CD14-positive monocyte (primary cell): ENCODE data around the gene SPDYE3. TPM values are rescaled to one million over a fixed set of nuclear protein-coding genes. Genes with fewer than 3 reads are reported as not detected.

Source experiments
- DNase-seq, 3 donors: peaks; one replicate each; pipeline ENCODE4 v3.0.0-alpha.2; 2011 to 2022
- H2AFZ ChIP-seq: 2 replicates; pipeline ENCODE4 v1.6.0; 2012; ENCODE audit warnings: mild to moderate bottlenecking, low read depth, low read length, inconsistent platforms; ENCODE audit not compliant: insufficient read depth, poor library complexity, severe bottlenecking
- H3K27ac ChIP-seq, 2 donors: 1 replicate in 1 of 2; 2 replicates in 1 of 2; pipeline ENCODE4 v1.5.1; 2012 to 2013; ENCODE audit warnings: low read length in 2 of 2, control low read depth in 1 of 2, inconsistent platforms in 1 of 2, low read depth in 1 of 2, mild to moderate bottlenecking in 1 of 2
- H3K27me3 ChIP-seq, 2 donors: one replicate each; pipeline versions ENCODE4 v1.6.0 to v1.6.1; 2011 to 2013; ENCODE audit warnings: low read length in 2 of 2; ENCODE audit not compliant: control insufficient read depth in 2 of 2, insufficient read depth in 2 of 2
- H3K36me3 ChIP-seq, 2 donors: replicated peaks in 1 of 2; 1 replicate in 1 of 2; 2 replicates in 1 of 2; pipeline versions ENCODE4 v1.5.1 to v1.6.1; 2012 to 2013; ENCODE audit warnings: low read length in 2 of 2, control low read depth in 1 of 2, inconsistent platforms in 1 of 2, mild to moderate bottlenecking in 1 of 2; ENCODE audit not compliant: insufficient read depth in 2 of 2, control insufficient read depth in 1 of 2
- H3K4me1 ChIP-seq, 2 donors: 1 replicate in 1 of 2; 2 replicates in 1 of 2; pipeline versions ENCODE4 v1.5.1 to v1.6.1; 2012 to 2013; ENCODE audit warnings: low read length in 2 of 2, control low read depth in 1 of 2, inconsistent platforms in 1 of 2, mild to moderate bottlenecking in 1 of 2, moderate library complexity in 1 of 2; ENCODE audit not compliant: insufficient read depth in 2 of 2, control insufficient read depth in 1 of 2
- H3K4me2 ChIP-seq: replicated peaks from 2 replicates; pipeline ENCODE3; 2012; ENCODE audit warnings: low read length, moderate library complexity, mild to moderate bottlenecking; ENCODE audit not compliant: poor library complexity, severe bottlenecking; ENCODE audit errors: extremely low read depth
- H3K4me3 ChIP-seq, 3 experiments: fragments of 200-600 bp in 1 of 3; sonication (generic) in 1 of 3; replicated peaks in 1 of 3; 1 replicate in 2 of 3; 2 replicates in 1 of 3; pipeline ENCODE4 v1.5.1; 2011 to 2013; ENCODE audit warnings: low read length in 3 of 3, mild to moderate bottlenecking in 3 of 3, control low read depth in 2 of 3, low read depth in 2 of 3, inconsistent platforms in 1 of 3, moderate library complexity in 1 of 3
- H3K79me2 ChIP-seq: 2 replicates; pipeline ENCODE4 v1.6.0; 2012; ENCODE audit warnings: mild to moderate bottlenecking, control low read depth, inconsistent platforms, low read length, moderate library complexity; ENCODE audit not compliant: insufficient read depth
- H3K9ac ChIP-seq: 2 replicates; pipeline ENCODE4 v1.6.0; 2017; ENCODE audit warnings: low read length, mild to moderate bottlenecking; ENCODE audit not compliant: insufficient read depth, poor library complexity, severe bottlenecking
- H3K9me3 ChIP-seq, 2 donors: replicated peaks in 1 of 2; 1 replicate in 1 of 2; 2 replicates in 1 of 2; pipeline versions ENCODE4 v1.5.1 to v1.6.1; 2012 to 2013; ENCODE audit warnings: low read length in 2 of 2, control low read depth in 1 of 2; ENCODE audit not compliant: control insufficient read depth in 1 of 2, insufficient read depth in 1 of 2
- H4K20me1 ChIP-seq: 2 replicates; pipeline ENCODE4 v1.6.0; 2012; ENCODE audit warnings: mild to moderate bottlenecking, low read length, control low read depth, moderate library complexity; ENCODE audit not compliant: insufficient read depth
- H3K27ac Mint-ChIP-seq, 7 donors: one replicate each; pipeline ENCODE4 v1.8.0; 2020; ENCODE audit warnings: mild to moderate bottlenecking in 7 of 7, mixed read lengths in 7 of 7, moderate library complexity in 6 of 7, inconsistent platforms in 2 of 7
- H3K27me3 Mint-ChIP-seq, 3 donors: one replicate each; pipeline ENCODE4 v1.8.0; 2021 to 2022; ENCODE audit warnings: low read depth in 3 of 3, mild to moderate bottlenecking in 3 of 3, mixed read lengths in 3 of 3, moderate library complexity in 3 of 3, inconsistent platforms in 1 of 3
- H3K36me3 Mint-ChIP-seq, 2 donors: one replicate each; pipeline ENCODE4 v1.8.0; 2020; ENCODE audit warnings: mixed read lengths in 2 of 2, inconsistent platforms in 1 of 2, mild to moderate bottlenecking in 1 of 2
- H3K4me1 Mint-ChIP-seq: one replicate; pipeline ENCODE4 v1.8.0; 2020; ENCODE audit warnings: mild to moderate bottlenecking, mixed read lengths
- H3K4me3 Mint-ChIP-seq, 2 donors: one replicate each; pipeline ENCODE4 v1.8.0; 2020; ENCODE audit warnings: mild to moderate bottlenecking in 2 of 2, mixed read lengths in 2 of 2, moderate library complexity in 1 of 2
- H3K9me3 Mint-ChIP-seq, 7 donors: one replicate each; pipeline ENCODE4 v1.8.0; 2020 to 2022; ENCODE audit warnings: mixed read lengths in 7 of 7, mild to moderate bottlenecking in 6 of 7, moderate library complexity in 6 of 7, inconsistent platforms in 2 of 7
- CTCF ChIP-seq: fragments of 200-600 bp; IDR thresholded peaks from one replicate; pipeline ENCODE4 v1.8.0; 2022; ENCODE audit warnings: antibody characterized with exemption, mild to moderate bottlenecking
- WGBS: methylation state at CpG from one replicate; pipeline ENCODE4 v1.1.5; 2013; ENCODE audit warnings: missing lambda C conversion rate; ENCODE audit not compliant: insufficient coverage; 5-methylcytosine and 5-hydroxymethylcytosine counted together
- intact Hi-C, 2 donors: fragments of 100-400 bp; cut with micrococcal nuclease; formaldehyde crosslinking; loops; one replicate each; pipeline versions ENCODE4 v1.15.0 to v1.15.1; 2023
- polyA plus RNA-seq, 3 donors: library from polyadenylated mRNA; depleted of rRNA in 1 of 3; unstranded in 2 of 3; stranded (reverse) in 1 of 3; fragments of 300-500 nt in 2 of 3; fragments of >200 nt in 1 of 3; fragmentation: Illumina TruSeq in 2 of 3; gene quantifications; 1 replicate in 2 of 3; 2 replicates in 1 of 3; pipeline ENCODE4 v1.2.3, GENCODE V29; 2012 to 2021

Gene SPDYE3
- polyA plus RNA-seq, 3 donors = 0.58 to 1.2 TPM; not detected in 1

- TF ChIP-seq CTCF = no peak
- Mint-ChIP-seq H3K27ac (peak overlapping the region in 5 of 7 donors; percentile 37 to 70 (median 63)), H3K36me3 (peaks cover 54 to 90% of the 10 kb centered on the region in 2 donors), H3K4me1 (peaks cover 7% of the 10 kb centered on the region), H3K4me3 (peak overlapping the region in 1 of 2 donors; percentile 24), H3K9me3 (no peaks in the 10 kb centered on the region), H3K27me3 (peaks cover 0 to 2% (median 1%) of the 10 kb centered on the region in 3 donors)
- Histone ChIP-seq H3K4me3 (no peak overlapping the region), H3K9me3 (no peaks in the 10 kb centered on the region), H3K27ac (no peak overlapping the region), H4K20me1 (no peaks in the 10 kb centered on the region), H3K36me3 (peaks cover 81 to 97% of the 10 kb centered on the region in 2 donors), H3K4me1 (peaks cover 6 to 9% of the 10 kb centered on the region in 2 donors), H2AFZ (no peak overlapping the region), H3K27me3 (no peaks in the 10 kb centered on the region), H3K79me2 (peaks cover under 1% of the 10 kb centered on the region), H3K9ac (no peak overlapping the region), H3K4me2 (no peak overlapping the region)
- WGBS = over 99% methylated on average over 12 of the region's 16 CpGs
- no peak for DNase-seq
- intact Hi-C loops = loop anchor here in 1 of 2 donors (10.0 kb wide), 1 partner anchor 208 kb away; the partner anchor contains the start of gene LAMTOR4
Measured at GRCh38 chr7:100352984-100353684, 45.6 kb downstream of the SPDYE3 start.

GRCh38 chr7:100353685-100354330 lies 46.3 kb downstream of the SPDYE3 start:
- H3K36me3 ChIP-seq = peaks cover 83 to 98% of the 10 kb centered on the region in 2 donors
- Mint-ChIP-seq H3K9me3 (no peaks in the 10 kb centered on the region), H3K4me1 (peaks cover 11% of the 10 kb centered on the region), H3K27ac (peak overlapping the region in 4 of 7 donors; percentile 37 to 68 (median 57)), H3K36me3 (peaks cover 57 to 88% of the 10 kb centered on the region in 2 donors), H3K27me3 (peaks cover 0 to 2% (median 1%) of the 10 kb centered on the region in 3 donors), H3K4me3 (peak overlapping the region in 1 of 2 donors; percentile 24)
- peaks cover 2% of the 10 kb centered on the region for H3K79me2 ChIP-seq
- TF ChIP-seq CTCF = no peak
- DNase-seq = no peak
- H3K27me3 ChIP-seq = no peaks in the 10 kb centered on the region
- no peaks in the 10 kb centered on the region for H3K9me3 ChIP-seq
- H4K20me1 ChIP-seq = no peaks in the 10 kb centered on the region
- H2AFZ ChIP-seq = no peak overlapping the region
- H3K4me1 ChIP-seq = peaks cover 6 to 9% of the 10 kb centered on the region in 2 donors
- WGBS = 93% methylated on average over 5 of the region's 6 CpGs
- no peak overlapping the region for H3K4me3 ChIP-seq
- intact Hi-C loops = loop anchor here in 1 of 2 donors (10.0 kb wide), 1 partner anchor 209 kb away; the partner anchor contains the start of gene LAMTOR4
- H3K27ac ChIP-seq = peak overlapping the region in 1 of 2 donors; percentile 22
- H3K9ac ChIP-seq = no peak overlapping the region
- no peak overlapping the region for H3K4me2 ChIP-seq
